Measurements from ENCODE around the gene PDE6C.

The PDE6C gene

GRCh38 chr10:93612311-93612710, at the start of gene PDE6C:
Gene PDE6C (plus strand): TSS chr10:93612537. CDS start chr10:93612726, 189 bp downstream.
- no peak for DNase-seq (ENCODE audit: low read depth in 2 of 2)

GRCh38 chr10:93565446-93565845, 46.9 kb upstream of the PDE6C start:
- DNase-seq (ENCODE audit: low read depth in 2 of 2): no peak

- DNase-seq (ENCODE audit: low read depth in 2 of 2): no peak
Observed at GRCh38 chr10:93566435-93567276, 45.7 kb upstream of the PDE6C start, which contains the start of gene FFAR4. Gene FFAR4 (plus strand): TSS chr10:93566665. CDS start chr10:93566721, 56 bp downstream.

GRCh38 chr10:93567277-93568104, 44.8 kb upstream of the PDE6C start:
- DNase-seq (ENCODE audit: low read depth in 2 of 2): no peak

GRCh38 chr10:93568105-93568390, 44.3 kb upstream of the PDE6C start:
- DNase-seq (ENCODE audit: low read depth in 2 of 2): no peak

- no peak for DNase-seq (ENCODE audit: low read depth in 2 of 2)
Observed at GRCh38 chr10:93570383-93570782, 42.0 kb upstream of the PDE6C start.

GRCh38 chr10:93572606-93573005, 39.7 kb upstream of the PDE6C start:
- DNase-seq (ENCODE audit: low read depth in 2 of 2): no peak

- DNase-seq (ENCODE audit: low read depth in 2 of 2): no peak
Observed at GRCh38 chr10:93573051-93573909, 39.1 kb upstream of the PDE6C start.

GRCh38 chr10:93573924-93574323, 38.4 kb upstream of the PDE6C start:
- no peak for DNase-seq (ENCODE audit: low read depth in 2 of 2)

GRCh38 chr10:93576888-93577287, 35.4 kb upstream of the PDE6C start:
- no peak for DNase-seq (ENCODE audit: low read depth in 2 of 2)

GRCh38 chr10:93577565-93577964, 34.8 kb upstream of the PDE6C start:
- no peak for DNase-seq (ENCODE audit: low read depth in 2 of 2)

- DNase-seq (ENCODE audit: low read depth in 2 of 2): no peak
Observed at GRCh38 chr10:93579089-93579488, 33.2 kb upstream of the PDE6C start.

GRCh38 chr10:93579985-93580711, 32.2 kb upstream of the PDE6C start:
- DNase-seq (ENCODE audit: low read depth in 2 of 2): no peak

- no peak for DNase-seq (ENCODE audit: low read depth in 2 of 2)
Observed at GRCh38 chr10:93580828-93581227, 31.5 kb upstream of the PDE6C start.

- no peak for DNase-seq (ENCODE audit: low read depth in 2 of 2)
Observed at GRCh38 chr10:93584445-93584844, 27.9 kb upstream of the PDE6C start.

GRCh38 chr10:93589648-93590562, 22.4 kb upstream of the PDE6C start:
- no peak for DNase-seq (ENCODE audit: low read depth in 2 of 2)

GRCh38 chr10:93590638-93591037, 21.7 kb upstream of the PDE6C start:
- DNase-seq (ENCODE audit: low read depth in 2 of 2): no peak

- DNase-seq (ENCODE audit: low read depth in 2 of 2): no peak
Observed at GRCh38 chr10:93591065-93591808, 21.1 kb upstream of the PDE6C start.

- no peak for DNase-seq (ENCODE audit: low read depth in 2 of 2)
Observed at GRCh38 chr10:93593254-93593653, 19.1 kb upstream of the PDE6C start.

GRCh38 chr10:93593749-93594148, 18.6 kb upstream of the PDE6C start:
- no peak for DNase-seq (ENCODE audit: low read depth in 2 of 2)
